Parathyroid adenoma (tissue), 2 donors: ENCODE data around the gene PRKCA.

ENCODE experiments used
- H2AFZ ChIP-seq: fragments of 300-600 bp; sonication (generic); one replicate; pipeline ENCODE4 v1.7.0; 2017; ENCODE audit warnings: antibody characterized with exemption, mild to moderate bottlenecking
- H3K27ac ChIP-seq: fragments of 300-600 bp; sonication (generic); one replicate; pipeline ENCODE4 v1.7.0; 2017
- H3K27me3 ChIP-seq: fragments of 300-600 bp; sonication (generic); one replicate; pipeline ENCODE4 v1.7.0; 2017; ENCODE audit warnings: low read length; ENCODE audit not compliant: control insufficient read depth, insufficient read depth
- H3K36me3 ChIP-seq: fragments of 300-600 bp; sonication (generic); one replicate; pipeline ENCODE4 v1.7.0; 2017; ENCODE audit warnings: low read length; ENCODE audit not compliant: control insufficient read depth, insufficient read depth
- H3K4me1 ChIP-seq: fragments of 300-600 bp; sonication (generic); one replicate; pipeline ENCODE4 v1.7.0; 2017; ENCODE audit warnings: control low read depth
- H3K4me2 ChIP-seq: fragments of 300-600 bp; sonication (generic); one replicate; pipeline ENCODE4 v1.7.0; 2017; ENCODE audit warnings: low read length
- H3K4me3 ChIP-seq: fragments of 300-600 bp; sonication (generic); one replicate; pipeline ENCODE4 v1.7.0; 2017; ENCODE audit warnings: low read depth, low read length
- H3K79me2 ChIP-seq: fragments of 300-600 bp; sonication (generic); one replicate; pipeline ENCODE4 v1.7.0; 2017; ENCODE audit warnings: control low read depth
- H3K9ac ChIP-seq: fragments of 300-600 bp; sonication (generic); one replicate; pipeline ENCODE4 v1.7.0; 2017; ENCODE audit warnings: mild to moderate bottlenecking
- H3K9me3 ChIP-seq: fragments of 300-600 bp; sonication (generic); one replicate; pipeline ENCODE4 v1.7.0; 2017; ENCODE audit warnings: low read length; ENCODE audit not compliant: control insufficient read depth
- CTCF ChIP-seq: fragments of 300-600 bp; sonication (generic); IDR thresholded peaks from one replicate; pipeline ENCODE4 v1.7.0; 2017; ENCODE audit warnings: antibody characterized with exemption, mild to moderate bottlenecking
- donor health status: primary hyperparathyroidism.

PRKCA gene

GRCh38 chr17:66589892-66590291 lies 287.5 kb downstream of the PRKCA start:
- Histone ChIP-seq H3K4me3 (no peak overlapping the region), H3K27ac (no peak overlapping the region), H3K79me2 (no peaks in the 10 kb centered on the region), H3K9ac (no peak overlapping the region), H3K27me3 (no peaks in the 10 kb centered on the region), H3K4me1 (no peaks in the 10 kb centered on the region), H2AFZ (no peak overlapping the region), H3K9me3 (no peaks in the 10 kb centered on the region), H3K36me3 (no peaks in the 10 kb centered on the region), H3K4me2 (no peak overlapping the region)
- no peak for TF ChIP-seq CTCF

- H3K27ac ChIP-seq, result no peak overlapping the region
- H2AFZ ChIP-seq, result no peak overlapping the region
- no peak overlapping the region for H3K4me2 ChIP-seq
- no peak overlapping the region for H3K9ac ChIP-seq
- no peaks in the 10 kb centered on the region for H3K79me2 ChIP-seq
- TF ChIP-seq CTCF, result no peak
- no peaks in the 10 kb centered on the region for H3K9me3 ChIP-seq
- no peak overlapping the region for H3K4me3 ChIP-seq
- no peaks in the 10 kb centered on the region for H3K4me1 ChIP-seq
- no peaks in the 10 kb centered on the region for H3K27me3 ChIP-seq
- H3K36me3 ChIP-seq, result no peaks in the 10 kb centered on the region
Measured at GRCh38 chr17:66593116-66593515, 290.7 kb downstream of the PRKCA start.

- no peaks in the 10 kb centered on the region for H3K36me3 ChIP-seq
- H3K9me3 ChIP-seq, result no peaks in the 10 kb centered on the region
- no peak overlapping the region for H3K4me3 ChIP-seq
- H3K79me2 ChIP-seq, result no peaks in the 10 kb centered on the region
- no peak overlapping the region for H3K9ac ChIP-seq
- no peak overlapping the region for H2AFZ ChIP-seq
- H3K27ac ChIP-seq, result no peak overlapping the region
- TF ChIP-seq CTCF, result no peak
- H3K4me2 ChIP-seq, result no peak overlapping the region
- no peaks in the 10 kb centered on the region for H3K4me1 ChIP-seq
- no peaks in the 10 kb centered on the region for H3K27me3 ChIP-seq
Measured at GRCh38 chr17:66595893-66596292, 293.5 kb downstream of the PRKCA start.

GRCh38 chr17:66602659-66603384 lies 300.4 kb downstream of the PRKCA start:
- Histone ChIP-seq H3K4me3 (no peak overlapping the region), H2AFZ (no peak overlapping the region), H3K79me2 (no peaks in the 10 kb centered on the region), H3K9ac (no peak overlapping the region), H3K27me3 (no peaks in the 10 kb centered on the region), H3K36me3 (no peaks in the 10 kb centered on the region), H3K4me2 (no peak overlapping the region), H3K27ac (no peak overlapping the region), H3K4me1 (no peaks in the 10 kb centered on the region), H3K9me3 (no peaks in the 10 kb centered on the region)
- TF ChIP-seq CTCF, result no peak

- no peaks in the 10 kb centered on the region for H3K79me2 ChIP-seq
- H3K9ac ChIP-seq, result no peak overlapping the region
- H3K27ac ChIP-seq, result no peak overlapping the region
- no peak overlapping the region for H3K4me3 ChIP-seq
- H3K36me3 ChIP-seq, result no peaks in the 10 kb centered on the region
- no peak overlapping the region for H2AFZ ChIP-seq
- no peaks in the 10 kb centered on the region for H3K9me3 ChIP-seq
- H3K4me1 ChIP-seq, result no peaks in the 10 kb centered on the region
- no peak overlapping the region for H3K4me2 ChIP-seq
- no peak for TF ChIP-seq CTCF
- H3K27me3 ChIP-seq, result no peaks in the 10 kb centered on the region
Measured at GRCh38 chr17:66604376-66604775, 302.0 kb downstream of the PRKCA start.
